Measurements from ENCODE around the gene BDH1. TPM values are rescaled to one million over a fixed set of nuclear protein-coding genes. Genes with fewer than 3 reads are reported as not detected.

The BDH1 gene
- polyA plus RNA-seq, 1 donor from 2014 or later, result 12.9 TPM

DNA sequence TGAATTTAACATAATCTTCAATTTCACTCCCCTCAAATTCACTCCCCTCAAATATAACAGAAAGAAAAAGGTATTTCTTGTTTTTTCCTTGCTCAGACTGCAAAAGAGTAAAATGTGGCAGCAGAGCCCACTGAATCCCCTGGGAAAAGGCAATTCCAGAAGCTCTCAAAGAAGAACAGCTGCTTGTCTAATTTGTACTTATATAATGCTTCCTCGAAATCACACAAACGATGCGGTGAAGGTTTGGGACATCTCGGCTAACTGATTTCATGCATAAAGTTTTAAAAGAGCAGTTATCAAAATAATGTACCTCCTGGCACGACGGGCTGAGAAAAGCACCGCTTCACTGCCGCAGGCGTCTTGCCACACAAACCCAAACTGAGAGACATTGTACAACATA lies 10.7 kb downstream of the BDH1 start:
- H2AFZ ChIP-seq (ENCODE audit: low read depth, low read length), result no peak overlapping the region
- H3F3A ChIP-seq (ENCODE audit: insufficient read depth, low read length, poor library complexity, severe bottlenecking), result no peaks in the 10 kb centered on the region
- H4K20me1 ChIP-seq (ENCODE audit: insufficient read depth), result no peaks in the 10 kb centered on the region
- no peak overlapping the region for H3K4me2 ChIP-seq (ENCODE audit: low read length)
- H3K9ac ChIP-seq (ENCODE audit: low read length), result no peak overlapping the region
- TF ChIP-seq TAF1 (IDR thresholded peaks at IDR 0.05; ENCODE audit: low read depth) (no peak), EP300 (conservative IDR thresholded peaks at IDR 0.05; ENCODE audit: poor library complexity, severe bottlenecking) (no peak), RAD21 (conservative IDR thresholded peaks at IDR 0.05) (no peak), POLR2AphosphoS5 (IDR thresholded peaks at IDR 0.05) (no peak), SMC3 (conservative IDR thresholded peaks at IDR 0.05; ENCODE audit: poor library complexity) (no peak), EZH2 (IDR thresholded peaks at IDR 0.05; ENCODE audit: borderline replicate concordance, insufficient read depth, low read length, poor library complexity, severe bottlenecking) (no peak), MXI1 (conservative IDR thresholded peaks at IDR 0.05; ENCODE audit: poor library complexity, severe bottlenecking) (no peak)
- TF ChIP-seq, protein P1, sequence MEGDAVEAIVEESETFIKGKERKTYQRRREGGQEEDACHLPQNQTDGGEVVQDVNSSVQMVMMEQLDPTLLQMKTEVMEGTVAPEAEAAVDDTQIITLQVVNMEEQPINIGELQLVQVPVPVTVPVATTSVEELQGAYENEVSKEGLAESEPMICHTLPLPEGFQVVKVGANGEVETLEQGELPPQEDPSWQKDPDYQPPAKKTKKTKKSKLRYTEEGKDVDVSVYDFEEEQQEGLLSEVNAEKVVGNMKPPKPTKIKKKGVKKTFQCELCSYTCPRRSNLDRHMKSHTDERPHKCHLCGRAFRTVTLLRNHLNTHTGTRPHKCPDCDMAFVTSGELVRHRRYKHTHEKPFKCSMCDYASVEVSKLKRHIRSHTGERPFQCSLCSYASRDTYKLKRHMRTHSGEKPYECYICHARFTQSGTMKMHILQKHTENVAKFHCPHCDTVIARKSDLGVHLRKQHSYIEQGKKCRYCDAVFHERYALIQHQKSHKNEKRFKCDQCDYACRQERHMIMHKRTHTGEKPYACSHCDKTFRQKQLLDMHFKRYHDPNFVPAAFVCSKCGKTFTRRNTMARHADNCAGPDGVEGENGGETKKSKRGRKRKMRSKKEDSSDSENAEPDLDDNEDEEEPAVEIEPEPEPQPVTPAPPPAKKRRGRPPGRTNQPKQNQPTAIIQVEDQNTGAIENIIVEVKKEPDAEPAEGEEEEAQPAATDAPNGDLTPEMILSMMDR (IDR thresholded peaks at IDR 0.05; ENCODE audit: poor library complexity, severe bottlenecking), result no peak
- TF ChIP-seq, protein P2, sequence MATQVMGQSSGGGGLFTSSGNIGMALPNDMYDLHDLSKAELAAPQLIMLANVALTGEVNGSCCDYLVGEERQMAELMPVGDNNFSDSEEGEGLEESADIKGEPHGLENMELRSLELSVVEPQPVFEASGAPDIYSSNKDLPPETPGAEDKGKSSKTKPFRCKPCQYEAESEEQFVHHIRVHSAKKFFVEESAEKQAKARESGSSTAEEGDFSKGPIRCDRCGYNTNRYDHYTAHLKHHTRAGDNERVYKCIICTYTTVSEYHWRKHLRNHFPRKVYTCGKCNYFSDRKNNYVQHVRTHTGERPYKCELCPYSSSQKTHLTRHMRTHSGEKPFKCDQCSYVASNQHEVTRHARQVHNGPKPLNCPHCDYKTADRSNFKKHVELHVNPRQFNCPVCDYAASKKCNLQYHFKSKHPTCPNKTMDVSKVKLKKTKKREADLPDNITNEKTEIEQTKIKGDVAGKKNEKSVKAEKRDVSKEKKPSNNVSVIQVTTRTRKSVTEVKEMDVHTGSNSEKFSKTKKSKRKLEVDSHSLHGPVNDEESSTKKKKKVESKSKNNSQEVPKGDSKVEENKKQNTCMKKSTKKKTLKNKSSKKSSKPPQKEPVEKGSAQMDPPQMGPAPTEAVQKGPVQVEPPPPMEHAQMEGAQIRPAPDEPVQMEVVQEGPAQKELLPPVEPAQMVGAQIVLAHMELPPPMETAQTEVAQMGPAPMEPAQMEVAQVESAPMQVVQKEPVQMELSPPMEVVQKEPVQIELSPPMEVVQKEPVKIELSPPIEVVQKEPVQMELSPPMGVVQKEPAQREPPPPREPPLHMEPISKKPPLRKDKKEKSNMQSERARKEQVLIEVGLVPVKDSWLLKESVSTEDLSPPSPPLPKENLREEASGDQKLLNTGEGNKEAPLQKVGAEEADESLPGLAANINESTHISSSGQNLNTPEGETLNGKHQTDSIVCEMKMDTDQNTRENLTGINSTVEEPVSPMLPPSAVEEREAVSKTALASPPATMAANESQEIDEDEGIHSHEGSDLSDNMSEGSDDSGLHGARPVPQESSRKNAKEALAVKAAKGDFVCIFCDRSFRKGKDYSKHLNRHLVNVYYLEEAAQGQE (IDR thresholded peaks at IDR 0.05; ENCODE audit: borderline replicate concordance), result no peak
- H3K4me3 ChIP-seq (ENCODE audit: low read length), result no peak overlapping the region
- no peaks in the 10 kb centered on the region for H3K9me2 ChIP-seq (ENCODE audit: insufficient read depth, low read length)
- H3K27ac ChIP-seq (ENCODE audit: low read length), result no peak overlapping the region
- H3K79me2 ChIP-seq (replicated peaks; ENCODE audit: insufficient read depth, low read length), result no peaks in the 10 kb centered on the region
- H3K36me3 ChIP-seq (ENCODE audit: insufficient read depth, low read length), result no peaks in the 10 kb centered on the region
- no peaks in the 10 kb centered on the region for H3K27me3 ChIP-seq (ENCODE audit: insufficient read depth, low read depth, low read length)
- no peaks in the 10 kb centered on the region for H3K9me3 ChIP-seq (ENCODE audit: low read length)

DNA sequence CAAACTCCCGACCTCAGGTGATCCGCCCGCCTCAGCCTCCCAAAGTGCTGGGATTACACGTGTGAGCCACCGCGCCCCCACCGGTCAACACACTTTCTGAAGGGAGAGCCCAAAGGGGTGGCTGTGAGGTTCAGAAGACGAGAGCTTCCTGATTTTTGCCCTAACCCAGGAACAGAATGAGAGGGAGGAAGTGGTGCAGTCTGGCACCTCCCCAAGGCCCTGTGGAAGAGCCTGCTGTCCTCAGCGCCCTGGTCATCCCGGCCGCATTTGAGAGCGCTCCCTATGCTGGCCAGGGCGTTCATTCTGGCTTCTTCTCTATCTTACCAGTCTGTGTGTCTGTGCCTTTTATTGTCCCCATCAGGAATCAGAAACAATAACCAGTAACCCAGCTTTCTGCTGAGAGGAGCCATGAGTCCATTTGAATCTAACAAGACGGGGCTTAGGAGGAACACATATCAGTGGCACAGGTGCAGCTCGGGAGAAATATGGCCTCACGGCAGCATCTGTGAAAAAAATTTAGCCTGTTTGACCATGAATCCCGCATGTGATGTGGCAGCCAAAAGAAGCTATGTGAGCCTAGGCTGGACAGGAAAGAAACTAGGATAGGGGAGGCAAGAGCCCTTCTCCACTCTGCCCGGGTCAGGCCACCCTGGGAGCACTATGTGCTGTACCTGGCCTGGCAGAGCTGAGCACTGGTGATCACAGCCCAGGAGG lies 12.9 kb downstream of the BDH1 start:
- no peaks in the 10 kb centered on the region for H3K9me2 ChIP-seq (ENCODE audit: insufficient read depth, low read length)
- no peaks in the 10 kb centered on the region for H3K9me3 ChIP-seq (ENCODE audit: low read length)
- H3K9ac ChIP-seq (ENCODE audit: low read length), result no peak overlapping the region
- H3K27ac ChIP-seq (ENCODE audit: low read length), result no peak overlapping the region
- H2AFZ ChIP-seq (ENCODE audit: low read depth, low read length), result no peak overlapping the region
- no peak overlapping the region for H3K4me2 ChIP-seq (ENCODE audit: low read length)
- H3F3A ChIP-seq (ENCODE audit: insufficient read depth, low read length, poor library complexity, severe bottlenecking), result no peaks in the 10 kb centered on the region
- no peak overlapping the region for H3K4me3 ChIP-seq (ENCODE audit: low read length)
- no peaks in the 10 kb centered on the region for H3K36me3 ChIP-seq (ENCODE audit: insufficient read depth, low read length)
- no peaks in the 10 kb centered on the region for H3K27me3 ChIP-seq (ENCODE audit: insufficient read depth, low read depth, low read length)
- TF ChIP-seq, protein P1 (IDR thresholded peaks at IDR 0.05; ENCODE audit: poor library complexity, severe bottlenecking), result no peak
- TF ChIP-seq SMC3 (conservative IDR thresholded peaks at IDR 0.05; ENCODE audit: poor library complexity), result no peak
- no peak for TF ChIP-seq RAD21 (conservative IDR thresholded peaks at IDR 0.05)
- TF ChIP-seq EZH2 (IDR thresholded peaks at IDR 0.05; ENCODE audit: borderline replicate concordance, insufficient read depth, low read length, poor library complexity, severe bottlenecking), result no peak
- TF ChIP-seq MXI1 (conservative IDR thresholded peaks at IDR 0.05; ENCODE audit: poor library complexity, severe bottlenecking), result no peak
- TF ChIP-seq TAF1 (IDR thresholded peaks at IDR 0.05; ENCODE audit: low read depth), result no peak
- TF ChIP-seq POLR2AphosphoS5 (IDR thresholded peaks at IDR 0.05), result no peak
- TF ChIP-seq, protein P2 (IDR thresholded peaks at IDR 0.05; ENCODE audit: borderline replicate concordance), result no peak
- no peak for TF ChIP-seq EP300 (conservative IDR thresholded peaks at IDR 0.05; ENCODE audit: poor library complexity, severe bottlenecking)
- H4K20me1 ChIP-seq (ENCODE audit: insufficient read depth), result no peaks in the 10 kb centered on the region
- no peaks in the 10 kb centered on the region for H3K79me2 ChIP-seq (replicated peaks; ENCODE audit: insufficient read depth, low read length)
